Sigmoid colon (tissue), 7 donors: ENCODE results near the gene CHRNA9. TPM values are rescaled to one million over a fixed set of nuclear protein-coding genes. Genes with fewer than 3 reads are reported as not detected.

Experiments used
- DNase-seq: peaks from one replicate; pipeline ENCODE4 v3.0.0-alpha.2; 2019
- H3K27ac ChIP-seq, 4 donors: fragments of 200-600 bp; sonication (generic); one replicate each; pipeline ENCODE4 v1.5.1; 2016 to 2019; ENCODE audit warnings: mild to moderate bottlenecking in 1 of 4
- H3K27me3 ChIP-seq, 3 donors: fragments of 200-600 bp; sonication (generic); one replicate each; pipeline ENCODE4 v1.5.1; 2019; ENCODE audit warnings: mild to moderate bottlenecking in 1 of 3
- H3K36me3 ChIP-seq, 4 donors: fragments of 200-600 bp; sonication (generic); one replicate each; pipeline ENCODE4 v1.5.1; 2016 to 2019
- H3K4me1 ChIP-seq, 4 donors: fragments of 200-600 bp; sonication (generic); one replicate each; pipeline ENCODE4 v1.5.1; 2017 to 2019
- H3K4me3 ChIP-seq, 4 donors: fragments of 200-600 bp; sonication (generic); one replicate each; pipeline ENCODE4 v1.5.1; 2017 to 2019; ENCODE audit warnings: mild to moderate bottlenecking in 2 of 4, moderate library complexity in 1 of 4
- H3K9me3 ChIP-seq, 4 donors: fragments of 200-600 bp in 3 of 4; sonication (generic) in 3 of 4; one replicate each; pipeline versions ENCODE4 v1.5.1 to v1.6.1; 2013 to 2019
- EP300 ChIP-seq, 4 donors: sonication (generic); formaldehyde crosslinking; IDR thresholded peaks; one replicate each; pipeline ENCODE4 v1.6.1; 2017; ENCODE audit warnings: antibody characterized with exemption in 4 of 4
- POLR2A ChIP-seq, 2 donors: fragments of 450-650 bp; IDR thresholded peaks; one replicate each; pipeline ENCODE4 v1.6.1; 2016; ENCODE audit warnings: antibody characterized with exemption in 2 of 2, mild to moderate bottlenecking in 2 of 2, moderate library complexity in 2 of 2
- POLR2AphosphoS5 ChIP-seq, 4 donors: sonication (generic); formaldehyde crosslinking; IDR thresholded peaks; one replicate each; pipeline ENCODE4 v1.6.1; 2017; ENCODE audit warnings: antibody characterized with exemption in 4 of 4
- WGBS, 2 donors: extraction: QIAGEN DNeasy Blood & Tissue Kit; methylation state at CpG; one replicate each; pipeline ENCODE4 v1.1.7; 2013; 5-methylcytosine and 5-hydroxymethylcytosine counted together
- intact Hi-C: fragments of 100-400 bp; cut with DNase I; formaldehyde crosslinking; loops from one replicate; pipeline ENCODE4 v1.15.1; 2023
- polyA plus RNA-seq, 3 donors: library from polyadenylated mRNA; stranded (reverse); fragments of 200-250 nt; gene quantifications; one replicate each; pipeline ENCODE4 v1.2.3, GENCODE V29; 2013
- total RNA-seq, 4 donors: library from RNA; depleted of rRNA; stranded (reverse); fragments of >200 nt; gene quantifications; one replicate each; pipeline ENCODE4 v1.1.0, GENCODE V29; 2016
- TF ChIP-seq, protein P1 (sequence below), 4 experiments: fragments of 450-650 bp in 3 of 4; fragments of 200-600 bp in 1 of 4; IDR thresholded peaks; one replicate each; pipeline ENCODE4 v1.5.1; 2016 to 2019; ENCODE audit warnings: antibody characterized with exemption in 4 of 4, mild to moderate bottlenecking in 3 of 4, moderate library complexity in 2 of 4
- donor health status: healthy with polysubstance abuse.
- donor health status: Bipolar disorder and iron deficiency.
- donor health status: healthy.

The CHRNA9 gene
- total and polyA plus RNA-seq, 7 donors = not detected

DNA sequence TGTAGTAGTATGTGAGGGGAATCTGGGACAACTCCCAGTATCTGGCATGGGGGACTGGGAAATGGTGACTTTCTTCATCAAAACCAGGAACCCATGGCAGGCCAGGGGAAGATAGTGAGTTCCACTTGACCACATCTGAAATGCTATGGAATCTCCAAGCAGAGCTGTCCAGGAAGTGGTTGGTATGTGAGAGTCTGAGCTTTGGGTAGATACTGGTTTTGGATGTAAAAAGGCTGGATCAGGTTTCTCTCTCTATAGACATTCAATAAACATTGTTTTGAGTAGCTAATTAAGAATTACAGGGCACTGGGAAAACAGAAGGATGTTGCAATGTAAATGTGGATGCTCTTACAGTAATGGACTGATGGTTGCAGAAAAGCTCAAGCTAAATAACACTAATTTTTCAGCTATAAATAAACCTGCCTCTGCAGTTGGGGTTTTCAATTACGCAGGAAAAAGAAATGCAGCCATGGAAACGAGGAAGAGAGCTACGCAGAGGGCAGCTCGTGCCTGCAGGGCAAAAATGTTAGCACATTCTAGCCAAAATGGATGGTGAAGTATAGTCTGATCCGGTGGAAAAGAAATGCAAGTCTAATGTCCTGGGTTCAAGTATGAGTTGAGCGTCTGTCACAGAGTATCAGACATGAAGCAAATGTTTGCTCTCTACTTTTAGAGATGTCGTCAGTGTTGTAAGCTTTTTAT lies 13.4 kb upstream of the CHRNA9 start:
- 60 to 81% methylated on average over 7 of the region's 7 CpGs for WGBS, 2 donors
- no peak for TF ChIP-seq POLR2A (IDR thresholded peaks at IDR 0.05)
- TF ChIP-seq, protein P1, sequence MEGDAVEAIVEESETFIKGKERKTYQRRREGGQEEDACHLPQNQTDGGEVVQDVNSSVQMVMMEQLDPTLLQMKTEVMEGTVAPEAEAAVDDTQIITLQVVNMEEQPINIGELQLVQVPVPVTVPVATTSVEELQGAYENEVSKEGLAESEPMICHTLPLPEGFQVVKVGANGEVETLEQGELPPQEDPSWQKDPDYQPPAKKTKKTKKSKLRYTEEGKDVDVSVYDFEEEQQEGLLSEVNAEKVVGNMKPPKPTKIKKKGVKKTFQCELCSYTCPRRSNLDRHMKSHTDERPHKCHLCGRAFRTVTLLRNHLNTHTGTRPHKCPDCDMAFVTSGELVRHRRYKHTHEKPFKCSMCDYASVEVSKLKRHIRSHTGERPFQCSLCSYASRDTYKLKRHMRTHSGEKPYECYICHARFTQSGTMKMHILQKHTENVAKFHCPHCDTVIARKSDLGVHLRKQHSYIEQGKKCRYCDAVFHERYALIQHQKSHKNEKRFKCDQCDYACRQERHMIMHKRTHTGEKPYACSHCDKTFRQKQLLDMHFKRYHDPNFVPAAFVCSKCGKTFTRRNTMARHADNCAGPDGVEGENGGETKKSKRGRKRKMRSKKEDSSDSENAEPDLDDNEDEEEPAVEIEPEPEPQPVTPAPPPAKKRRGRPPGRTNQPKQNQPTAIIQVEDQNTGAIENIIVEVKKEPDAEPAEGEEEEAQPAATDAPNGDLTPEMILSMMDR (IDR thresholded peaks at IDR 0.05) = no peak
- no peak for TF ChIP-seq POLR2AphosphoS5 (IDR thresholded peaks at IDR 0.05)
- no peak for TF ChIP-seq EP300 (IDR thresholded peaks at IDR 0.05)
- H3K4me1 ChIP-seq = peaks cover 0 to 8% (median 7%) of the 10 kb centered on the region in 4 donors
- intact Hi-C loops = no loop called here
- no peaks in the 10 kb centered on the region for H3K36me3 ChIP-seq
- H3K27me3 ChIP-seq = no peaks in the 10 kb centered on the region
- H3K27ac ChIP-seq = no peak overlapping the region
- H3K4me3 ChIP-seq = no peak overlapping the region
- H3K9me3 ChIP-seq = no peaks in the 10 kb centered on the region
- no peak for DNase-seq

GRCh38 chr4:40322811-40323210 lies 12.3 kb upstream of the CHRNA9 start:
- 14 to 45% methylated on average over 4 of the region's 4 CpGs for WGBS, 2 donors
- intact Hi-C loops = no loop called here
- no peaks in the 10 kb centered on the region for H3K36me3 ChIP-seq
- DNase-seq = no peak
- no peaks in the 10 kb centered on the region for H3K27me3 ChIP-seq
- no peak overlapping the region for H3K27ac ChIP-seq
- no peaks in the 10 kb centered on the region for H3K9me3 ChIP-seq
- TF ChIP-seq, protein P1 (IDR thresholded peaks at IDR 0.05) = no peak
- TF ChIP-seq POLR2A (IDR thresholded peaks at IDR 0.05) (no peak), EP300 (IDR thresholded peaks at IDR 0.05) (no peak), POLR2AphosphoS5 (IDR thresholded peaks at IDR 0.05) (no peak)
- no peak overlapping the region for H3K4me3 ChIP-seq
- no peaks in the 10 kb centered on the region for H3K4me1 ChIP-seq

DNA sequence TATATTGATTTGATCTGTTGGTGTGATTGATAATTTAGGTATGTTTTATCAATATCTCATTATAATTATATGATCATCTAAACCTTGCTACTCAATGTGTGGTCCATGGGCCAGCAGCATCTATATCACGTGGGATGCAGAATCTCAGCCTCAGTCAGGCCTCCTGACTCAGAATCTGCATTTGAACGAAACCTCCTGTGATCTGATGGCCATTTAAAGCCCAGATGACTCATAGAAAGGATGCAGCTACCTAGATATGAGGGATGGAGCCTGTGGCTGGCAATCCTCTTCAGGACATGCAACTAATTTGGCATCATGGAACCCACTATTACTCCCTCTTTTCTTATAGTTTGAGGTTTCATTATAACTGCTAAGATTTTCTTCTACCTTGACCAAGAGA lies 11.3 kb upstream of the CHRNA9 start:
- H3K4me3 ChIP-seq = no peak overlapping the region
- H3K9me3 ChIP-seq = no peaks in the 10 kb centered on the region
- no peaks in the 10 kb centered on the region for H3K36me3 ChIP-seq
- H3K27me3 ChIP-seq = no peaks in the 10 kb centered on the region
- 81 to 88% methylated on average over 2 of the region's 2 CpGs for WGBS, 2 donors
- TF ChIP-seq EP300 (IDR thresholded peaks at IDR 0.05) = no peak
- no peak for TF ChIP-seq POLR2AphosphoS5 (IDR thresholded peaks at IDR 0.05)
- TF ChIP-seq POLR2A (IDR thresholded peaks at IDR 0.05) = no peak
- TF ChIP-seq, protein P1 (IDR thresholded peaks at IDR 0.05) = no peak
- intact Hi-C loops = no loop called here
- no peak for DNase-seq
- H3K4me1 ChIP-seq = no peaks in the 10 kb centered on the region
- H3K27ac ChIP-seq = no peak overlapping the region

GRCh38 chr4:40325406-40326019 lies 9.6 kb upstream of the CHRNA9 start:
- no peak overlapping the region for H3K4me3 ChIP-seq
- no peaks in the 10 kb centered on the region for H3K4me1 ChIP-seq
- no peak for DNase-seq
- no peak overlapping the region for H3K27ac ChIP-seq
- TF ChIP-seq, protein P1 (IDR thresholded peaks at IDR 0.05) = peak in 3 of 4 experiments; percentile 27 to 51 (median 35)
- no peak for TF ChIP-seq EP300 (IDR thresholded peaks at IDR 0.05)
- H3K27me3 ChIP-seq = no peaks in the 10 kb centered on the region
- 4 to 10% methylated on average over 2 of the region's 2 CpGs for WGBS, 2 donors
- H3K9me3 ChIP-seq = no peaks in the 10 kb centered on the region
- H3K36me3 ChIP-seq = no peaks in the 10 kb centered on the region
- intact Hi-C loops = no loop called here
